Upper lobe of left lung (tissue), 6 donors: ENCODE measurements around the gene ETV3L. TPM values are rescaled to one million over a fixed set of nuclear protein-coding genes. Genes with fewer than 3 reads are reported as not detected.
A peak's percentile ranks its signal among the peaks of the same experiment; 100 is the strongest.

Source experiments
- ATAC-seq, 2 donors: fragments of 200-7000 bp; cut with Tn5 transposase; one replicate each; pipeline ENCODE4 v1.9.1; 2022; ENCODE audit warnings: mild to moderate bottlenecking in 2 of 2, moderate library complexity in 2 of 2; ENCODE audit not compliant: low FRiP score in 2 of 2
- DNase-seq, 2 donors: peaks; one replicate each; pipeline ENCODE4 v3.0.0-alpha.2; 2019 to 2020
- H3K27ac ChIP-seq, 4 donors: fragments of 200-600 bp; sonication (generic); one replicate each; pipeline ENCODE4 v1.5.1; 2016 to 2019
- H3K27me3 ChIP-seq, 4 donors: fragments of 200-600 bp; sonication (generic); one replicate each; pipeline ENCODE4 v1.5.1; 2017 to 2019
- H3K36me3 ChIP-seq, 4 donors: fragments of 200-600 bp; sonication (generic); one replicate each; pipeline ENCODE4 v1.5.1; 2016 to 2019
- H3K4me1 ChIP-seq, 4 donors: fragments of 200-600 bp; sonication (generic); one replicate each; pipeline ENCODE4 v1.5.1; 2018 to 2019
- H3K4me3 ChIP-seq, 4 donors: fragments of 200-600 bp; sonication (generic); one replicate each; pipeline ENCODE4 v1.5.1; 2017 to 2019; ENCODE audit warnings: mild to moderate bottlenecking in 2 of 4, moderate library complexity in 1 of 4
- H3K9me3 ChIP-seq, 4 donors: fragments of 200-600 bp; sonication (generic); one replicate each; pipeline ENCODE4 v1.5.1; 2018 to 2019
- EP300 ChIP-seq, 4 donors: sonication (generic); formaldehyde crosslinking; IDR thresholded peaks; one replicate each; pipeline ENCODE4 v1.5.1; 2017; ENCODE audit warnings: antibody characterized with exemption in 4 of 4, control low read depth in 2 of 4
- POLR2A ChIP-seq, 4 donors: fragments of 450-650 bp; IDR thresholded peaks; one replicate each; pipeline ENCODE4 v1.5.1; 2016 to 2017; ENCODE audit warnings: antibody characterized with exemption in 4 of 4, mild to moderate bottlenecking in 2 of 4
- POLR2AphosphoS5 ChIP-seq, 2 donors: sonication (generic); formaldehyde crosslinking; IDR thresholded peaks; one replicate each; pipeline ENCODE4 v1.5.1; 2017; ENCODE audit warnings: antibody characterized with exemption in 2 of 2
- WGBS, 2 donors: methylation state at CpG; one replicate each; pipeline ENCODE4 v1.1.5; 2017 to 2018; 5-methylcytosine and 5-hydroxymethylcytosine counted together
- total RNA-seq, 6 donors: library from RNA; depleted of rRNA in 4 of 6; stranded (reverse); fragments of >200 nt in 4 of 6; gene quantifications; one replicate each; pipeline versions ENCODE4 v1.1.0 to v1.2.1, GENCODE V29; 2016 to 2021
- TF ChIP-seq, protein P1 (sequence below), 6 experiments: fragments of 450-650 bp in 4 of 6; fragments of 200-600 bp in 2 of 6; sonication (generic) in 2 of 6; IDR thresholded peaks; one replicate each; pipeline ENCODE4 v1.5.1; 2016 to 2019; ENCODE audit warnings: antibody characterized with exemption in 6 of 6
- donor health status: DM: no; HTN: no; CAD: no; lungs with moderate emphysema.
- donor health status: DM: no; HTN: yes; CAD: no; lungs with severe emphysema.

ETV3L gene
- total RNA-seq, 6 donors from 2014 or later: not detected

DNA sequence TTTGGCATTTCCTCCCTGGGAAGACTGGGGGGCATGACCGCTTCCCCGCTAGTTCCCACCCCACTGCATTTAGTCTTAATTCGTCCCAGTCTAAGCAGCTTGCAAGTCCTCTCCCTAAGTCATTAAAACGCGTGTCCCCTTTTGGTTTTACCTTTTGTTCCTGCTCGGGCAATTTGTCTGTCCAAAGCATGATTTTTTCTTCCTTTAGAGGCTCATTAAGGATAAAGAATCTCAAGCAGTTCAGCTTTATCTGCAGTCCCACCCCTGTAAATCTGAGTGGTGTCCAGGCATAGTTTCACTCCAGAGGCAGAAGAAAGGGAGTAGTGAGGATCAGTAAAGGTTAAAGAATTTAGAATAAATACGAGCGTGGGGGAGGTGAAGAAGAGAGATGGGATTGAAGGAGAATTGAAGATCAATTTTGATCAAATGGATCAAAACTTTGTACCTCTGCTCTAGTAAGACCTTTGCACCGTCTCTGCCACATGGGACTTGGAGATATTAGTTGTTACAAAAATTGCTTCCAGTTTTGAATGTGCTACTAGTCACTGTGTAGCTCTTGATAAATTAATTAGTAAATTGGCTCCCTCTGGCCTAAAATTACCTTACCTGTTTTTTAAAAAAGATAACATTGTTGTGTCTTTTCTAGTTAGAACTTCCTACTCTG lies 39.6 kb upstream of the ETV3L start:
- peaks cover 1 to 18% (median 13%) of the 10 kb centered on the region in 4 donors for H3K36me3 ChIP-seq
- DNase-seq (no peak), ATAC-seq (peak in 1 of 2 donors; percentile 11)
- H3K9me3 ChIP-seq: no peaks in the 10 kb centered on the region
- 27 to 29% methylated on average over 9 of the region's 9 CpGs for WGBS, 2 donors
- peaks cover 24 to 37% (median 31%) of the 10 kb centered on the region in 4 donors for H3K4me1 ChIP-seq
- peak overlapping the region; percentile 92 to 98 (median 96) for H3K27ac ChIP-seq
- TF ChIP-seq, protein P1, sequence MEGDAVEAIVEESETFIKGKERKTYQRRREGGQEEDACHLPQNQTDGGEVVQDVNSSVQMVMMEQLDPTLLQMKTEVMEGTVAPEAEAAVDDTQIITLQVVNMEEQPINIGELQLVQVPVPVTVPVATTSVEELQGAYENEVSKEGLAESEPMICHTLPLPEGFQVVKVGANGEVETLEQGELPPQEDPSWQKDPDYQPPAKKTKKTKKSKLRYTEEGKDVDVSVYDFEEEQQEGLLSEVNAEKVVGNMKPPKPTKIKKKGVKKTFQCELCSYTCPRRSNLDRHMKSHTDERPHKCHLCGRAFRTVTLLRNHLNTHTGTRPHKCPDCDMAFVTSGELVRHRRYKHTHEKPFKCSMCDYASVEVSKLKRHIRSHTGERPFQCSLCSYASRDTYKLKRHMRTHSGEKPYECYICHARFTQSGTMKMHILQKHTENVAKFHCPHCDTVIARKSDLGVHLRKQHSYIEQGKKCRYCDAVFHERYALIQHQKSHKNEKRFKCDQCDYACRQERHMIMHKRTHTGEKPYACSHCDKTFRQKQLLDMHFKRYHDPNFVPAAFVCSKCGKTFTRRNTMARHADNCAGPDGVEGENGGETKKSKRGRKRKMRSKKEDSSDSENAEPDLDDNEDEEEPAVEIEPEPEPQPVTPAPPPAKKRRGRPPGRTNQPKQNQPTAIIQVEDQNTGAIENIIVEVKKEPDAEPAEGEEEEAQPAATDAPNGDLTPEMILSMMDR (IDR thresholded peaks at IDR 0.05): no peak
- TF ChIP-seq POLR2A (IDR thresholded peaks at IDR 0.05): no peak
- TF ChIP-seq EP300 (IDR thresholded peaks at IDR 0.05): no peak
- no peak for TF ChIP-seq POLR2AphosphoS5 (IDR thresholded peaks at IDR 0.05)
- H3K4me3 ChIP-seq: peak overlapping the region; percentile 70 to 99 (median 81)
- H3K27me3 ChIP-seq: no peaks in the 10 kb centered on the region

DNA sequence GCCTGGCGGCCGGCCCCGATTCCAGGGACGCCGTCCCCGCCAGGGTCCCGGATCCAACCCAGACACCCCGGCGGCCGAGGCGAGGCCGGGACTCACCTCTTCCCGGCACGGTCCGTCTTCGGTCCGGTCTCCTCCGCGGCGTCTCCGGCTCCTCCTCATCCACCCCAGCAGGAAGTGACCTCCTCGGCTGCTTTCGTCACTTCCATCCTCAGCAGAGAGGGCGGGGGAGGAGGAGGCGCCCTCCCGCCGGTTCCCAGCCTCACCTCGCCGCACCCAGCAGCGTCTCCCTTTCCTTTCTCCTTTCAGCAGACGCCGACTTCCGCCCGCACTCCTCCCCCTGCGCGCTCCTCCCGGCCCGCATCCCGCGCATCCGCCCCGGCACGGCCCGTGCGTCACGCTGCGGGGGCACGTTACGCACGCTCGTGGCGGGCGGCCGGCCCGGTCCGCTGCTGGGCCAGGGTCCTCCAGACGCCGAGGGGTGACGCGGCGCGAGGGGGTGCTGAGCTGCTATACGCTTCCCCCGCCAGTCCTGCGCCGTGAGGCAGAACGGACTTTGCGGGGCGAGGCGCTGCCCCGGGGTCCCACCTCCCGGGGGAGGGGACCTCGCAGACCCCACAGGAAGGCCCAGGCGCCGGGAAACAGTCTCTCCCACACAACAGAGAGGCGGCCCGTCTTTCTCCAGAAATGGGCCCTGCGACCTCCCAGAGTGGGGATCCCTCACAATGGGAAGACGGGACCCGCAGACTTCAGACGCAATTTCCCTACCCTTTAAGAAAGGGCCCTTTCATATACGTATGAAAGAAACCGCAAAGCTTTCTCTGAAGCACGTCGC lies 38.8 kb upstream of the ETV3L start, which contains the start of gene ETV3:
Gene ETV3, minus strand, starts transcription at position 176 of the 832 bp plus-strand sequence. CDS start 2,043 bp downstream, outside the sequence.
- DNase-seq: peak; percentile 94 to 96
- no peaks in the 10 kb centered on the region for H3K27me3 ChIP-seq
- peak within 1 kb of the TSS; percentile 92 to 98 (median 96) for H3K27ac ChIP-seq
- peak; percentile 94 to 97 for ATAC-seq
- H3K4me3 ChIP-seq: peak within 1 kb of the TSS; percentile 70 to 99 (median 81)
- peak in 2 of 4 donors; percentile 39 to 44 for TF ChIP-seq EP300 (IDR thresholded peaks at IDR 0.05)
- TF ChIP-seq, protein P1 (IDR thresholded peaks at IDR 0.05): peak in 3 of 6 experiments; percentile 11 to 32 (median 22)
- peak in 3 of 4 donors; percentile 74 to 96 (median 90) for TF ChIP-seq POLR2A (IDR thresholded peaks at IDR 0.05)
- peak; percentile 97 for TF ChIP-seq POLR2AphosphoS5 (IDR thresholded peaks at IDR 0.05)
- WGBS, 2 donors: 0% methylated on average over 35 to 63 of the region's 85 CpGs
- H3K9me3 ChIP-seq: no peaks in the 10 kb centered on the region
- H3K36me3 ChIP-seq: peaks cover 9 to 26% (median 18%) of the 10 kb centered on the region in 4 donors
- peaks cover 25 to 40% (median 31%) of the 10 kb centered on the region in 4 donors for H3K4me1 ChIP-seq

DNA sequence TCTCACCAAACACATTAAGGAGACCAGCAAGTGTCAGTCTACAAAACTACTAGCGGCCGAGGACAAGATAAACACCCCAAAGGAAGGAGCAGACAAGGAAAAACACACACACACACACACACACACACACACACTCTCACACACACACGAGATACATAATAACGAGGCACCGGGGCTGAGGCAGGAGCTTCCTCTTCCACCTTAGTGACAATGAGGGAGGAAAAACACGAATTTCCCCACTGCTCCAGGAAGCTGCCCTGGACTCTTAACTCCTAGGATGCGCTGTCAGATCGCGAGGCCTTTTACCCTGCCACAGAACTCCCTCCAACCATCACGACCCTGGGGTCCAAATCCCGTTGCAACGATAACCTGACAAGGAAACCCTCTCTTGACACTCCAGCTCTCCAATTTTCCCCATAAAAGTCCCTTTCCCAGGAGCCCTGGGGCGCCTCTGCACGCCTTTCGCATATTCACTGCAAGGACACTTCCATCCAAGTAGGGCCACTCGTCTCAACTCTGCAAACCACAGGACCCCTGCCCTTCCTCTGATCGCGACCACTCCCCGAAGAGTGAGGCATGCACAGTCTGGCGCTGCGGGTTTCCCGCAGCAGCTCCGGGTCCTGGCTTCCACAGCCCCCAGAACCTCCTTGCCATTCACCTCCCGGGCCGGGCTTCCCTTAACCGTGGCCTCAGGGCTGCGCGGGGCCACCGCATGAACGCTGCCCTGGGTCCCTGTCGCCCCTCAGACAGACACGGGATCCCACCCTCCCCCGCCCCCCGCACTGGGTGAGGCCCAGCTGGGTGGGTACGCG lies 38.0 kb upstream of the ETV3L start:
- peaks cover 9 to 34% (median 25%) of the 10 kb centered on the region in 4 donors for H3K36me3 ChIP-seq
- peak overlapping the region; percentile 70 to 99 (median 81) for H3K4me3 ChIP-seq
- 0% methylated on average over 15 to 29 of the region's 36 CpGs for WGBS, 2 donors
- DNase-seq (peak in 1 of 2 donors; percentile 38), ATAC-seq (peak in 1 of 2 donors; percentile 37)
- peaks cover 28 to 48% (median 34%) of the 10 kb centered on the region in 4 donors for H3K4me1 ChIP-seq
- no peak for TF ChIP-seq EP300 (IDR thresholded peaks at IDR 0.05)
- TF ChIP-seq POLR2A (IDR thresholded peaks at IDR 0.05): no peak
- TF ChIP-seq POLR2AphosphoS5 (IDR thresholded peaks at IDR 0.05): no peak
- TF ChIP-seq, protein P1 (IDR thresholded peaks at IDR 0.05): no peak
- H3K9me3 ChIP-seq: no peaks in the 10 kb centered on the region
- peak overlapping the region; percentile 92 to 98 (median 96) for H3K27ac ChIP-seq
- no peaks in the 10 kb centered on the region for H3K27me3 ChIP-seq

DNA sequence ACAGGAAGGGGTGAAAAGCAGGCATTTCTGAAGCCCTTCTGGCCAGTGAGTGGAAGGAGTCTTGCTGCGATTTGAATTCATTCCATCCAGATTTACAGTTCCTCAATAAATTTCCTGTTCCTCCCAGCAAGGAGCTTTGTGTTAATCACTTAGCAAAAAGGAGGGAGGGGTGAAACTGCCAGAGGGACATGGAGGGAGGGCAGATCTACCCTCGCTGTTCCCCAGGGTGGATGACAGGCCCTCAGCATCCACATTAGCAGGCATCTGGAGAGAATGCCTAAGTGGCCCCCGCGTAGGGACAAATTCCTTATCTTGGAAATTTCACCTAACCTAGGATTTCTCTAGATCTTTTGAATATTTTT lies 37.4 kb upstream of the ETV3L start:
- peak overlapping the region in 3 of 4 donors; percentile 70 to 99 (median 88) for H3K4me3 ChIP-seq
- peaks cover 28 to 51% (median 34%) of the 10 kb centered on the region in 4 donors for H3K4me1 ChIP-seq
- ATAC-seq (no peak), DNase-seq (no peak)
- H3K27ac ChIP-seq: peak overlapping the region; percentile 92 to 98 (median 96)
- TF ChIP-seq, protein P1 (IDR thresholded peaks at IDR 0.05): no peak
- peak in 1 of 4 donors; percentile 12 for TF ChIP-seq POLR2A (IDR thresholded peaks at IDR 0.05)
- no peak for TF ChIP-seq EP300 (IDR thresholded peaks at IDR 0.05)
- no peak for TF ChIP-seq POLR2AphosphoS5 (IDR thresholded peaks at IDR 0.05)
- H3K36me3 ChIP-seq: peaks cover 9 to 40% (median 31%) of the 10 kb centered on the region in 4 donors
- 13 to 30% methylated on average over 3 to 4 of the region's 4 CpGs for WGBS, 2 donors
- H3K27me3 ChIP-seq: no peaks in the 10 kb centered on the region
- no peaks in the 10 kb centered on the region for H3K9me3 ChIP-seq
